Naive thymus-derived CD4-positive, alpha-beta T cell (primary cell): ENCODE results near the gene GRB7. TPM values are rescaled to one million over a fixed set of nuclear protein-coding genes. Genes with fewer than 3 reads are reported as not detected.
"Not testable (repeated sequence)": the region's sequence is repeated elsewhere in the genome, so short reads cannot be mapped to it uniquely, and the experiment has no call there.

Experiments
- ATAC-seq: fragments of 150-1000 bp; cut with Tn5 transposase; 2 replicates; pipeline ENCODE4 v1.10.0; 2021; ENCODE audit warnings: mild to moderate bottlenecking, moderate library complexity
- CTCF ChIA-PET: fragments of 350-600 bp; sonication (Branson Sonifier 250); formaldehyde crosslinking; loops from one replicate; lab custom pipeline; 2021; ENCODE audit warnings: antibody characterized with exemption; lab: Charles Lee
- POLR2A ChIA-PET: fragments of 350-600 bp; sonication (Branson Sonifier 250); formaldehyde crosslinking; loops from one replicate; lab custom pipeline; 2021; ENCODE audit warnings: antibody characterized with exemption, inconsistent platforms; lab: Charles Lee
- DNase-seq, 9 donors: peaks; one replicate each; pipeline versions ENCODE4 v3.0.0 to v3.0.0-alpha.2; 2020 to 2022; ENCODE audit warnings: mixed read lengths in 1 of 9
- H3K27ac ChIP-seq: one replicate; pipeline ENCODE4 v1.7.0; 2013; ENCODE audit warnings: mild to moderate bottlenecking, low read depth, low read length, moderate library complexity
- H3K27me3 ChIP-seq, 2 donors: one replicate each; pipeline ENCODE4 v1.7.0; 2013; ENCODE audit warnings: low read length in 2 of 2, mild to moderate bottlenecking in 2 of 2, moderate library complexity in 2 of 2; ENCODE audit not compliant: control insufficient read depth in 2 of 2, insufficient read depth in 2 of 2
- H3K36me3 ChIP-seq, 3 experiments: 1 replicate in 2 of 3; 2 replicates in 1 of 3; pipeline ENCODE4 v1.7.0; 2013; ENCODE audit warnings: low read length in 3 of 3, mild to moderate bottlenecking in 3 of 3, moderate library complexity in 1 of 3; ENCODE audit not compliant: insufficient read depth in 3 of 3, control insufficient read depth in 2 of 3
- H3K4me1 ChIP-seq, 2 donors: one replicate each; pipeline ENCODE4 v1.7.0; 2013; ENCODE audit warnings: low read length in 2 of 2, mild to moderate bottlenecking in 2 of 2, moderate library complexity in 1 of 2; ENCODE audit not compliant: control insufficient read depth in 2 of 2, insufficient read depth in 2 of 2
- H3K4me3 ChIP-seq: 2 replicates; pipeline ENCODE4 v1.7.0; 2013; ENCODE audit warnings: mild to moderate bottlenecking, low read length
- H3K9me3 ChIP-seq, 3 experiments: 1 replicate in 2 of 3; 2 replicates in 1 of 3; pipeline ENCODE4 v1.7.0; 2013; ENCODE audit warnings: low read length in 3 of 3; ENCODE audit not compliant: control insufficient read depth in 2 of 3
- H3K27ac Mint-ChIP-seq, 9 donors: one replicate each; pipeline ENCODE4 v1.8.0; 2020 to 2022; ENCODE audit warnings: mixed read lengths in 9 of 9, mild to moderate bottlenecking in 8 of 9, moderate library complexity in 5 of 9, inconsistent platforms in 2 of 9
- H3K27me3 Mint-ChIP-seq, 5 donors: one replicate each; pipeline ENCODE4 v1.8.0; 2021 to 2022; ENCODE audit warnings: mixed read lengths in 5 of 5, mild to moderate bottlenecking in 1 of 5
- H3K36me3 Mint-ChIP-seq, 5 donors: one replicate each; pipeline ENCODE4 v1.8.0; 2020 to 2022; ENCODE audit warnings: mixed read lengths in 5 of 5, mild to moderate bottlenecking in 3 of 5, inconsistent platforms in 1 of 5
- H3K4me1 Mint-ChIP-seq, 7 donors: one replicate each; pipeline ENCODE4 v1.8.0; 2020 to 2022; ENCODE audit warnings: mixed read lengths in 7 of 7, mild to moderate bottlenecking in 3 of 7, inconsistent platforms in 1 of 7
- H3K4me3 Mint-ChIP-seq, 10 donors: one replicate each; pipeline ENCODE4 v1.8.0; 2020 to 2022; ENCODE audit warnings: mild to moderate bottlenecking in 10 of 10, mixed read lengths in 10 of 10, moderate library complexity in 6 of 10, inconsistent platforms in 2 of 10
- H3K9me3 Mint-ChIP-seq, 11 donors: one replicate each; pipeline ENCODE4 v1.8.0; 2020 to 2022; ENCODE audit warnings: mixed read lengths in 11 of 11, mild to moderate bottlenecking in 4 of 11, inconsistent platforms in 1 of 11, moderate library complexity in 1 of 11
- intact Hi-C, 2 donors: fragments of 100-400 bp; cut with micrococcal nuclease; formaldehyde crosslinking; loops; one replicate each; pipeline ENCODE4 v1.15.1; 2023
- polyA plus RNA-seq, 2 donors: library from polyadenylated mRNA; unstranded; fragments of 300-500 nt; fragmentation: Illumina TruSeq; gene quantifications; one replicate each; pipeline ENCODE4 v1.2.3, GENCODE V29; 2021
- total RNA-seq, 6 experiments: library from RNA in 5 of 6; stranded (reverse) in 5 of 6; gene quantifications; 1 replicate in 5 of 6; 2 replicates in 1 of 6; pipeline ENCODE4 v1.2.3 and lab custom pipeline; 2021 to 2026

GRB7 gene
- total and polyA plus RNA-seq, 7 experiments from 2014 or later: 0.99 TPM; not detected in 6

GRCh38 chr17:39722104-39722503 is 15.6 kb upstream of the GRB7 start:
- Histone ChIP-seq H3K4me1 (no peaks in the 10 kb centered on the region), H3K36me3 (peaks cover 0 to 8% (median 0%) of the 10 kb centered on the region in 3 experiments), H3K4me3 (no peak overlapping the region), H3K9me3 (no peaks in the 10 kb centered on the region), H3K27me3 (no peaks in the 10 kb centered on the region), H3K27ac (no peak overlapping the region)
- Mint-ChIP-seq H3K4me1 (peaks cover 0 to 2% (median 0%) of the 10 kb centered on the region in 7 donors), H3K36me3 (peaks cover 0 to 3% (median 0%) of the 10 kb centered on the region in 5 donors), H3K27ac (no peak overlapping the region), H3K9me3 (no peaks in the 10 kb centered on the region), H3K27me3 (no peaks in the 10 kb centered on the region), H3K4me3 (no peak overlapping the region)
- CTCF ChIA-PET: no interaction called here
- ATAC-seq: no peak
- POLR2A ChIA-PET: interaction anchor here (0.7 kb wide), 1 partner anchor 696 kb away, joined by 5 read pairs; the partner anchor contains the start of gene TOP2A
- intact Hi-C loops: no loop called here
- no peak for DNase-seq

DNA sequence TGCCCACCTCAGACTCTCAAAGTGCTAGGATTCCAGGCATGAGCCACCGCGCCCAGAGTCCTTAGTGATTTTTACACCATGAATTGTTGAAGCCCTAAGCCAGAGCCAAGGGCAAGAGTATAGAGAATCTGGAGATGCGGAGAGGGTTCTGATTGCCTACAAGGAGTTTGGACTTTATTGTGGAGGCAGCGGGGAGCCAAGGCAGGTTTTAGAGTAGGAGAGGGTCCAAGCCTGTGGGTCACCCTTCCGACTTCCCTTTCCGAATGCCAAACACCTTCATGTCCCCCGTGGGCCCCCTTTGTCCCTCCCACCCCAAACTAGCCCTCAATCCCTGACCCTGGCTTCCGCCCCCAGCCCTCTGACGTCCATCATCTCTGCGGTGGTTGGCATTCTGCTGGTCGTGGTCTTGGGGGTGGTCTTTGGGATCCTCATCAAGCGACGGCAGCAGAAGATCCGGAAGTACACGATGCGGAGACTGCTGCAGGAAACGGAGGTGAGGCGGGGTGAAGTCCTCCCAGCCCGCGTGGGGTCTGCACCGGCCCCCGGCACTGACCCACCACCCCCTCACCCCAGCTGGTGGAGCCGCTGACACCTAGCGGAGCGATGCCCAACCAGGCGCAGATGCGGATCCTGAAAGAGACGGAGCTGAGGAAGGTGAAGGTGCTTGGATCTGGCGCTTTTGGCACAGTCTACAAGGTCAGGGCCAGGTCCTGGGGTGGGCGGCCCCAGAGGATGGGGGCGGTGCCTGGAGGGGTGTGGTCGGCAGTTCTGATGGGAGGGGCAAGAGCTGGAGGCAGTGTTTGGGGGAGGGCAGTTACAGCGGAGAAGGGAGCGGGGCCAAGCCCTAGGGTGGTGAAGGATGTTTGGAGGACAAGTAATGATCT is 14.5 kb upstream of the GRB7 start:
- POLR2A ChIA-PET: no interaction called here
- CTCF ChIA-PET: interaction anchor here (0.7 kb wide), 1 partner anchor 254 kb away, joined by 4 read pairs; no protein-coding TSS in a partner anchor
- H3K27me3 Mint-ChIP-seq: no peaks in the 10 kb centered on the region
- H3K4me1 Mint-ChIP-seq: peaks cover 0 to 5% (median 0%) of the 10 kb centered on the region in 7 donors
- H3K9me3 ChIP-seq: no peaks in the 10 kb centered on the region
- H3K27ac ChIP-seq: no peak overlapping the region
- no peaks in the 10 kb centered on the region for H3K4me1 ChIP-seq
- DNase-seq (no peak), ATAC-seq (peak; percentile 30)
- H3K27ac Mint-ChIP-seq: peak overlapping the region in 2 of 9 donors; percentile 27 to 88
- intact Hi-C loops: no loop called here
- no peak overlapping the region for H3K4me3 Mint-ChIP-seq
- no peaks in the 10 kb centered on the region for H3K27me3 ChIP-seq
- peaks cover 0 to 19% (median 3%) of the 10 kb centered on the region in 3 experiments for H3K36me3 ChIP-seq
- H3K36me3 Mint-ChIP-seq: peaks cover 0 to 4% (median 0%) of the 10 kb centered on the region in 5 donors
- H3K4me3 ChIP-seq: no peak overlapping the region
- H3K9me3 Mint-ChIP-seq: no peaks in the 10 kb centered on the region

DNA sequence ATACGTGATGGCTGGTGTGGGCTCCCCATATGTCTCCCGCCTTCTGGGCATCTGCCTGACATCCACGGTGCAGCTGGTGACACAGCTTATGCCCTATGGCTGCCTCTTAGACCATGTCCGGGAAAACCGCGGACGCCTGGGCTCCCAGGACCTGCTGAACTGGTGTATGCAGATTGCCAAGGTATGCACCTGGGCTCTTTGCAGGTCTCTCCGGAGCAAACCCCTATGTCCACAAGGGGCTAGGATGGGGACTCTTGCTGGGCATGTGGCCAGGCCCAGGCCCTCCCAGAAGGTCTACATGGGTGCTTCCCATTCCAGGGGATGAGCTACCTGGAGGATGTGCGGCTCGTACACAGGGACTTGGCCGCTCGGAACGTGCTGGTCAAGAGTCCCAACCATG is 13.0 kb upstream of the GRB7 start:
- DNase-seq (no peak), ATAC-seq (no peak)
- ChIA-PET CTCF (no interaction called here), POLR2A (interaction anchor here (1.0 kb wide), 1 partner anchor 14 kb away, joined by 3 read pairs; no protein-coding TSS in a partner anchor)
- intact Hi-C loops: no loop called here
- Mint-ChIP-seq H3K9me3 (no peaks in the 10 kb centered on the region), H3K27me3 (no peaks in the 10 kb centered on the region), H3K4me1 (peaks cover 7 to 13% (median 11%) of the 10 kb centered on the region in 7 donors), H3K36me3 (peaks cover 0 to 11% (median 6%) of the 10 kb centered on the region in 5 donors), H3K27ac (no peak overlapping the region), H3K4me3 (no peak overlapping the region)
- Histone ChIP-seq H3K27ac (no peak overlapping the region), H3K4me1 (peaks cover 6 to 7% of the 10 kb centered on the region in 2 donors), H3K27me3 (no peaks in the 10 kb centered on the region), H3K36me3 (peaks cover 3 to 31% (median 5%) of the 10 kb centered on the region in 3 experiments), H3K4me3 (no peak overlapping the region), H3K9me3 (no peaks in the 10 kb centered on the region)

- DNase-seq, CTCF ChIA-PET, H3K27me3 Mint-ChIP-seq, intact Hi-C loops, H3K27me3 ChIP-seq, POLR2A ChIA-PET, ATAC-seq, H3K27ac Mint-ChIP-seq, H3K9me3 ChIP-seq, H3K9me3 Mint-ChIP-seq, H3K27ac ChIP-seq, H3K4me3 ChIP-seq: not testable (repeated sequence)
- H3K36me3 Mint-ChIP-seq: peaks cover 0 to 11% (median 6%) of the 10 kb centered on the region in 5 donors
- Histone ChIP-seq H3K36me3 (peaks cover 3 to 34% (median 5%) of the 10 kb centered on the region in 3 experiments), H3K4me1 (peaks cover 10% of the 10 kb centered on the region in 2 donors)
- H3K4me3 Mint-ChIP-seq: peak overlapping the region in 1 of 10 donors; percentile 29
- peaks cover 11 to 16% (median 14%) of the 10 kb centered on the region in 7 donors for H3K4me1 Mint-ChIP-seq
Measured at GRCh38 chr17:39725923-39726322, 11.8 kb upstream of the GRB7 start.

DNA sequence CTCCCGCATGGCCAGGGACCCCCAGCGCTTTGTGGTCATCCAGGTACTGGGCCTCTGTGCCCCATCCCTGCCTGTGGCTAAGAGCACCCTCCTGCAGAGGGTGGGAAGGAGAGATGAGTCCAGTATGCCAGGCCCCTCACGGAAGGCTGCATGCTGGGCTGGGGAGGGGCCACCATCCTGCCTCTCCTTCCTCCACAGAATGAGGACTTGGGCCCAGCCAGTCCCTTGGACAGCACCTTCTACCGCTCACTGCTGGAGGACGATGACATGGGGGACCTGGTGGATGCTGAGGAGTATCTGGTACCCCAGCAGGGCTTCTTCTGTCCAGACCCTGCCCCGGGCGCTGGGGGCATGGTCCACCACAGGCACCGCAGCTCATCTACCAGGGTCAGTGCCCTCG is 11.1 kb upstream of the GRB7 start:
- Mint-ChIP-seq H3K27me3 (no peaks in the 10 kb centered on the region), H3K36me3 (peaks cover 0 to 11% (median 6%) of the 10 kb centered on the region in 5 donors), H3K27ac (no peak overlapping the region), H3K4me3 (no peak overlapping the region), H3K9me3 (no peaks in the 10 kb centered on the region), H3K4me1 (peaks cover 11 to 16% (median 14%) of the 10 kb centered on the region in 7 donors)
- peaks cover 10% of the 10 kb centered on the region in 2 donors for H3K4me1 ChIP-seq
- ChIA-PET POLR2A (no interaction called here), CTCF (no interaction called here)
- peaks cover 3 to 34% (median 5%) of the 10 kb centered on the region in 3 experiments for H3K36me3 ChIP-seq
- intact Hi-C loops: no loop called here
- no peak for DNase-seq
- H3K27ac ChIP-seq: no peak overlapping the region
- ATAC-seq: no peak
- H3K9me3 ChIP-seq: no peaks in the 10 kb centered on the region
- no peak overlapping the region for H3K4me3 ChIP-seq
- no peaks in the 10 kb centered on the region for H3K27me3 ChIP-seq

- no peak overlapping the region for H3K4me3 ChIP-seq
- peaks cover 0 to 11% (median 6%) of the 10 kb centered on the region in 5 donors for H3K36me3 Mint-ChIP-seq
Measured at GRCh38 chr17:39727556-39727955, 10.2 kb upstream of the GRB7 start.

More at GRCh38 chr17:39727556-39727955, 10.2 kb upstream of the GRB7 start:
- DNase-seq (no peak), ATAC-seq (no peak)
- ChIA-PET CTCF (no interaction called here), POLR2A (no interaction called here)
- H3K9me3 ChIP-seq: no peaks in the 10 kb centered on the region
- peaks cover 3 to 34% (median 5%) of the 10 kb centered on the region in 3 experiments for H3K36me3 ChIP-seq
- no peak overlapping the region for H3K27ac ChIP-seq
- peaks cover 0 to 2% (median 0%) of the 10 kb centered on the region in 5 donors for H3K27me3 Mint-ChIP-seq
- peaks cover 11 to 19% (median 16%) of the 10 kb centered on the region in 7 donors for H3K4me1 Mint-ChIP-seq
- intact Hi-C loops: no loop called here
- no peak overlapping the region for H3K27ac Mint-ChIP-seq
- peaks cover 10% of the 10 kb centered on the region in 2 donors for H3K4me1 ChIP-seq
- no peaks in the 10 kb centered on the region for H3K27me3 ChIP-seq
- no peaks in the 10 kb centered on the region for H3K9me3 Mint-ChIP-seq
- H3K4me3 Mint-ChIP-seq: no peak overlapping the region
